ENCODE data around the gene PTTG2.

- TF ChIP-seq POLR2A (IDR thresholded peaks at IDR 0.05; ENCODE audit: low read depth, low read length) (no peak), POLR2AphosphoS5 (IDR thresholded peaks at IDR 0.05; ENCODE audit: low read depth, low read length) (no peak)
These were observed 8.5 kb downstream of the PTTG2 start for GRCh38 chr4:37968747-37969146.

Data from GM12892 (cell line).